Measurements from ENCODE around the gene USP17L19.
"Not testable (repeated sequence)": the region's sequence is repeated elsewhere in the genome, so short reads cannot be mapped to it uniquely, and the experiment has no call there.

The USP17L19 gene

DNA sequence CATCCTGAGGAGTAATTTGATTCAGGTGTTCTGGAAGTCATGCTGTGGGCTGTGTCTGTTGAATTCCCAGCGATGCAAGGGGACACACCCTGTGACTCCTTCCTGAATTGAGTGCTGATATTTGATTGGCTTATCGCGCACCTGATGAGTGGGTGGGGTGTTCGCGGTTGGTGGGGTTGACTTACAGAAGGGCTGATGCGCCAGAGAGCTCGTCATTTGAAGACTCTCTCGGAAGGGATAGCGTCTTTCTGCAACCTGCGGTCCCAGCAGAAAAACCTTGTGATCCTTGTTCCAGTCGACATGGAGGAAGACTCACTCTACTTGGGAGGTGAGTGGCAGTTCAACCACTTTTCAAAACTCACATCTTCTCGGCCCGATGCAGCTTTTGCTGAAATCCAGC lies at the start of gene USP17L19:
TSS of gene USP17L19 (plus strand) at position 301 of the 400 bp plus-strand sequence. CDS start at position 301, 0 bp downstream.
- DNase-seq: not testable (repeated sequence)

DNA sequence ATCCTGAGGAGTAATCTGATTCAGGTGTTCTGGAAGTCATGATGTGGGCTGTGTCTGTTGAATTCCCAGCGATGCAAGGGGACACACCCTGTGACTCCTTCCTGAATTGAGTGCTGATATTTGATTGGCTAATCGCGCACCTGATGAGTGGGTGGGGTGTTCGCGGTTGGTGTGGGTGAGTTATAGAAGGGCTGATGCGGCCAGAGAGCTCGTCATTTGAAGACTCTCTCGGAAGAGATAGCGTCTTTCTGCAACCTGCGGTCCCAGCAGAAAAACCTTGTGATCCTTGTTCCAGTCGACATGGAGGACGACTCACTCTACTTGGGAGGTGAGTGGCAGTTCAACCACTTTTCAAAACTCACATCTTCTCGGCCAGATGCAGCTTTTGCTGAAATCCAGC lies 42.8 kb upstream of the USP17L19 start, which contains the start of gene USP17L10:
TSS of gene USP17L10 (plus strand) at position 301 of the 400 bp plus-strand sequence. CDS start at position 301, 0 bp downstream.
- not testable (repeated sequence) for DNase-seq

GRCh38 chr4:9214701-9215100 lies 38.5 kb upstream of the USP17L19 start:
- not testable (repeated sequence) for DNase-seq

DNA sequence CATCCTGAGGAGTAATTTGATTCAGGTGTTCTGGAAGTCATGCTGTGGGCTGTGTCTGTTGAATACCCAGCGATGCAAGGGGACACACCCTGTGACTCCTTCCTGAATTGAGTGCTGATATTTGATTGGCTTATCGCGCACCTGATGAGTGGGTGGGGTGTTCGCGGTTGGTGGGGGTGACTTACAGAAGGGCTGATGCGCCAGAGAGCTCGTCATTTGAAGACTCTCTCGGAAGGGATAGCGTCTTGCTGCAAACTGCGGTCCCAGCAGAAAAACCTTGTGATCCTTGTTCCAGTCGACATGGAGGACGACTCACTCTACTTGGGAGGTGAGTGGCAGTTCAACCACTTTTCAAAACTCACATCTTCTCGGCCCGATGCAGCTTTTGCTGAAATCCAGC lies 38.1 kb upstream of the USP17L19 start, which contains the start of gene USP17L11:
TSS of gene USP17L11 (plus strand) at position 301 of the 400 bp plus-strand sequence. CDS start at position 301, 0 bp downstream.
- DNase-seq: not testable (repeated sequence)

- DNase-seq: not testable (repeated sequence)
Observed at GRCh38 chr4:9219852-9220251, 33.3 kb upstream of the USP17L19 start, which contains the start of gene USP17L12. Gene USP17L12 (plus strand): TSS chr4:9220152. CDS start chr4:9220152, 0 bp downstream.

DNA sequence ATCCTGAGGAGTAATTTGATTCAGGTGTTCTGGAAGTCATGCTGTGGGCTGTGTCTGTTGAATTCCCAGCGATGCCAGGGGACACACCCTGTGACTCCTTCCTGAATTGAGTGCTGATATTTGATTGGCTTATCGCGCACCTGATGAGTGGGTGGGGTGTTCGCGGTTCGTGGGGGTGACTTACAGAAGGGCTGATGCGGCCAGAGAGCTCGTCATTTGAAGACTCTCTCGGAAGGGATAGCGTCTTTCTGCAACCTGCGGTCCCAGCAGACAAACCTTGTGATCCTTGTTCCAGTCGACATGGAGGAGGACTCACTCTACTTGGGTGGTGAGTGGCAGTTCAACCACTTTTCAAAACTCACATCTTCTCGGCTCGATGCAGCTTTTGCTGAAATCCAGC lies 28.6 kb upstream of the USP17L19 start, which contains the start of gene USP17L13:
TSS of gene USP17L13 (plus strand) at position 301 of the 400 bp plus-strand sequence. CDS start at position 301, 0 bp downstream.
- not testable (repeated sequence) for DNase-seq

- DNase-seq: not testable (repeated sequence)
Observed at GRCh38 chr4:9230249-9230648, 22.9 kb upstream of the USP17L19 start.

GRCh38 chr4:9234085-9234484 lies 19.1 kb upstream of the USP17L19 start, which contains the start of gene USP17L15:
Gene USP17L15 (plus strand): TSS chr4:9234385. CDS start chr4:9234385, 0 bp downstream.
- DNase-seq: not testable (repeated sequence)

GRCh38 chr4:9238461-9238860 lies 14.7 kb upstream of the USP17L19 start:
- not testable (repeated sequence) for DNase-seq

GRCh38 chr4:9243579-9243978 lies 9.6 kb upstream of the USP17L19 start, which contains the start of gene USP17L17:
Gene USP17L17 (plus strand): TSS chr4:9243879. CDS start chr4:9243879, 0 bp downstream.
- DNase-seq: not testable (repeated sequence)

GRCh38 chr4:9247953-9248680 lies 5.1 kb upstream of the USP17L19 start, which contains the start of gene USP17L18:
Gene USP17L18 (plus strand): TSS chr4:9248630. CDS start chr4:9248630, 0 bp downstream.
- not testable (repeated sequence) for DNase-seq

- not testable (repeated sequence) for DNase-seq
Observed at GRCh38 chr4:9257824-9258223, 4.6 kb downstream of the USP17L19 start, which contains the start of gene USP17L20. Gene USP17L20 (plus strand): TSS chr4:9258124. CDS start chr4:9258124, 0 bp downstream.

DNA sequence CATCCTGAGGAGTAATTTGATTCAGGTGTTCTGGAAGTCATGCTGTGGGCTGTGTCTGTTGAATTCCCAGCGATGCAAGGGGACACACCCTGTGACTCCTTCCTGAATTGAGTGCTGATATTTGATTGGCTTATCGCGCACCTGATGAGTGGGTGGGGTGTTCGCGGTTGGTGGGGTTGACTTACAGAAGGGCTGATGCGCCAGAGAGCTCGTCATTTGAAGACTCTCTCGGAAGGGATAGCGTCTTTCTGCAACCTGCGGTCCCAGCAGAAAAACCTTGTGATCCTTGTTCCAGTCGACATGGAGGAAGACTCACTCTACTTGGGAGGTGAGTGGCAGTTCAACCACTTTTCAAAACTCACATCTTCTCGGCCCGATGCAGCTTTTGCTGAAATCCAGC lies 9.4 kb downstream of the USP17L19 start, which contains the start of gene USP17L21:
TSS of gene USP17L21 (plus strand) at position 301 of the 400 bp plus-strand sequence. CDS start at position 301, 0 bp downstream.
- not testable (repeated sequence) for DNase-seq

GRCh38 chr4:9267319-9267718 lies 14.1 kb downstream of the USP17L19 start, which contains the start of gene USP17L22:
Gene USP17L22 (plus strand): TSS chr4:9267619. CDS start chr4:9267619, 0 bp downstream.
- not testable (repeated sequence) for DNase-seq

DNA sequence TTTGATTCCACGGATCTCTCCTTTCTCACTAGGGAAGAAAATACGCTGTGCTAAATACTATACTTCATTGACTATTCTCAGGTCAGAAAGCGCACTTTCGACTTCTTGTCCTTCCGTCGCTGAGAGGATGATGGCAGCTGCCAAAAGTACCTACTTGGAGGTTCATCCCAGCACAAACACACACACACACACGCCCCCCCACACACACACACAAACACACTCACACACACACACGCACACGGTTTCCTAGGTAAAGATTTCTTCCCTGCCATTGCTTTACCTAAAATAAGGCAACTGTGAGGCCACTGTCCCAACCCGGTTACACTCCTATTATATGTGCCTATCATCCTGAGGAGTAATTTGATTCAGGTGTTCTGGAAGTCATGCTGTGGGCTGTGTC lies 18.5 kb downstream of the USP17L19 start:
- DNase-seq: not testable (repeated sequence)
